GM04503 (cell line): ENCODE measurements around the gene CILP2.

ENCODE experiments used
- DNase-seq: peaks from one replicate; pipeline ENCODE4 v3.0.0-alpha.2; 2012; ENCODE audit warnings: low read depth

Gene CILP2

DNA sequence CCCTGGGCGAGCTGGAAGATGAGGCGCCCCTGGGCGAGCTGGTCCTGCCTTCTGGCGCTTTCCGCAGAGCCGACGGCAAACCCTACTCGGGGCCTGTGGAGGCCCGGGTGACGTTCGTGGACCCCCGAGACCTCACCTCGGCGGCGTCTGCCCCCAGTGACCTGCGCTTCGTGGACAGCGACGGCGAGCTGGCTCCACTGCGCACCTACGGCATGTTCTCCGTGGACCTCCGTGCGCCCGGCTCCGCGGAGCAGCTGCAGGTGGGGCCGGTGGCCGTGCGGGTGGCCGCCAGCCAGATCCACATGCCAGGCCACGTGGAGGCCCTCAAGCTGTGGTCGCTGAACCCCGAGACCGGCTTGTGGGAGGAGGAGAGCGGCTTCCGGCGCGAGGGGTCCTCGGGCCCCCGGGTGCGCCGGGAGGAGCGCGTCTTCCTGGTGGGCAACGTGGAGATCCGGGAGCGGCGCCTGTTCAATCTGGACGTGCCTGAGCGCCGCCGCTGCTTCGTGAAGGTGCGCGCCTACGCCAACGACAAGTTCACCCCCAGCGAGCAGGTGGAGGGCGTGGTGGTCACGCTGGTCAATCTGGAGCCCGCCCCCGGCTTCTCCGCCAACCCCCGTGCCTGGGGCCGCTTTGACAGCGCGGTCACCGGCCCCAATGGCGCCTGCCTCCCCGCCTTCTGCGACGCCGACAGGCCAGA, 6.3 kb downstream of the CILP2 start:
- DNase-seq, result no peak

DNA sequence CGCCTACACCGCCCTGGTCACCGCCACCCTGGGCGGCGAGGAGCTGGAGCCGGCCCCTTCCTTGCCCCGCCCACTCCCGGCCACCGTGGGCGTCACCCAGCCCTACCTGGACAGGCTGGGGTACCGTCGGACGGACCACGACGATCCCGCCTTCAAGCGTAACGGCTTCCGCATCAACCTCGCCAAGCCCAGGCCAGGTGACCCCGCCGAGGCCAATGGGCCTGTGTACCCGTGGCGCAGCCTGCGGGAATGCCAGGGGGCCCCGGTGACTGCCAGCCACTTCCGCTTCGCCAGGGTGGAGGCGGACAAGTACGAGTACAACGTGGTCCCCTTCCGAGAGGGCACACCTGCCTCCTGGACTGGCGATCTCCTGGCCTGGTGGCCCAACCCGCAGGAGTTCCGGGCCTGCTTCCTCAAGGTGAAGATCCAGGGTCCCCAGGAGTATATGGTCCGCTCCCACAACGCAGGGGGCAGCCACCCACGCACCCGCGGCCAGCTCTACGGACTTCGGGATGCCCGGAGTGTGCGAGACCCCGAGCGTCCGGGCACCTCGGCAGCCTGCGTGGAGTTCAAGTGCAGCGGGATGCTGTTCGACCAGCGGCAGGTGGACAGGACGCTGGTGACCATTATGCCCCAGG, 7.0 kb downstream of the CILP2 start:
- no peak for DNase-seq

DNA sequence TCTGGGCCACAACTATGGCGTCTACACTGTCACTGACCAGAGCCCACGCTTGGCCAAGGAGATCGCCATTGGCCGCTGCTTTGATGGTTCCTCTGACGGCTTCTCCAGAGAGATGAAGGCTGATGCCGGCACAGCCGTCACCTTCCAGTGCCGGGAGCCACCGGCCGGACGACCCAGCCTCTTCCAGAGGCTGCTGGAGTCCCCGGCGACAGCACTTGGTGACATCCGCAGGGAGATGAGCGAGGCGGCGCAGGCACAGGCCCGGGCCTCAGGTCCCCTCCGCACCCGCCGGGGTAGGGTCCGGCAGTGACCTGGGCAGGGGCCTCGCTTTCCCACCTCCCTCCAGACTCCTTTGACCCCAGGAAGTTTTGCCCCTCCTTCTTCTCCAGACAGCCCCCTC, 7.6 kb downstream of the CILP2 start:
- no peak for DNase-seq

DNA sequence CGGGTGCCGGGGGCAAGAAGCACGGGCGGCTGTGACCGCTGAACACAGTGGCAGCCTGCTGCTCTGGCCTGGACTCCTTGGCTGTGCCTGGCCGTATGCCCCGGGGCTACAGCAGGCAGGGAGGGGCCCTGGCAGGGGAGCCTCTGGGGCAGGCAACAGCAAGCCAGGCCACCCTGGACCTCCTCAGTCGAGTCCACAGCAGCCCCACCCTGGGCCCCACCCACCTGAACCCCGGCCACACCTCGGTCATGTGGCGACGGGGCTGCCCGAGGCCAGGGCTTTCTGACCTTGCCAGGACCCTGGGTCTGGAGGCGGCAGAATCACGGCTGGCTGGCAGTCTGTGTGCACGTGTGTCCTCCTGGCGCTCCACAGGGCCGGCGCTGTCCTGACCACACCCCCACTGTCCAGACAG, 8.7 kb downstream of the CILP2 start:
- DNase-seq, result no peak

DNA sequence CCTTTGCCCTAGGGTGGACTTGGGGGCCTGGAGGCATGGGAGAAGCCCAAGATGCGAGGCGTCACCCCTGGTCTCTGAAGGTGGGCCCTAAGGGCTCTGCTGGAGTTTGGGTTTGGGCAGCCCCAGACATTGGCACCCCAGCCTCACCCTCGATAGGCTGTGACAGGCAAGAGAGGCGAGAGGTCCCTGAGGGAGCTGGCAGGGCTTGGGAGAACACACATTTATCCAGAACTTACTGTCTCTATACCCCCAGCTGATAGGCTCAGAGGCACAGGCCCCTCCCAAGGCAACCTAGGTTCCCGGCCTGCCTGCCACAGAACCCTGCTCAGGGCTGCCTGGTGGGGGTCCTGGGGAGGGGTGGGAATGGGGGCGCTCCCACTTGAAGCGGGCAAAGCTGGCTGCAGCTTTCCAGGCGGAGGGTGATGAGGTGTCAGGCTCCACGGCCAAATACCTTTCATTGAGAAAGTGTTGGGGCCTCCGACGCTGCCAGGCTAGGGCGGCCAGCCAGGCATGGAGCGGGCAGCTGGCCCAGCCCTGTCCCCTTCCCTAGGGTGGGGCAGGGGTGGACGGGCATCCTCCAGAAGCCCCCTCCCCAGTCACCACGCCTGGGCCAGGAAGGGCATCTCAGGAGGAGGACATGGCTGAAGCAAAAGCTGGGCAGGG, 9.7 kb downstream of the CILP2 start:
- DNase-seq, result no peak

DNA sequence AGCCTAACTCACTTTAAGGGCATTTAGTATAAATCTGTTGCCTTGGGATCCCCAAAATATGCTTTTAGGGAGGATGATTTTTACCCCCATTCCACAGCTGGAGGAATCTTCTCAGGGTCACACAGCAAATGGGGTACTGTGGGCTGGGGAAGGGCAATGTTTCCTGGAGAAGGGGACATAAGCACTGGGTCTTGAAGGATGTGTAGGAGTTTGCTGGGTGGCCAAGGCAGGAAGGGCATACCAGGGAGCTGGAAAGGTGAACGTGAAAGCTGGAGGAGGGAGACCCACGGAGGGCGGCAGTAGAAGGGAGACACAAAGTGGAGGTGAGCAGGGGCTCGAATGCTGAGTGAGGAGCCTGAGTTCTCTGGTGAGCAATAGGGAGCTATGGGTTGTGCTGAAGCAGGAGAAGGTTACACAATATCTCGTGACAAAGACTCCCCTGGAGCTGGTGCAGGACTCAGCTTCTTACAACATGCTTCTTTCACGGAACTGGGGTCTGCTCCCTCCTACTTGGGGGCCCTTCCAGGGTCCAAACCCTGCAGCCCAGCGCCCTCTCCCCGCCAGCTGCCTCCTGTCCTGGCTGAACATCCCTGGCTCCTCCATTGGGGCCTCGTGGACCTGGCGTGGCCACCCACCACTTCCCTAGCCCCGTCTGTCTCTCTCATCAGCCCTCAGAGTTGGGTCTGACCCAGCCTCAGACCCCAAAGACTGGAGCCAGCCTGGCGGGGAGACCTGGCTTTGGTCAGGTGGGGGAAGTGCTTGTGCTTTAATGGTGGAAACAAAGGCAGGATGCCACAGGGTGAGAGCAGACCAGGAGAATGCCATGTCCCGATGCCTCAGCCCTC, 11.1 kb downstream of the CILP2 start:
- DNase-seq, result no peak

DNA sequence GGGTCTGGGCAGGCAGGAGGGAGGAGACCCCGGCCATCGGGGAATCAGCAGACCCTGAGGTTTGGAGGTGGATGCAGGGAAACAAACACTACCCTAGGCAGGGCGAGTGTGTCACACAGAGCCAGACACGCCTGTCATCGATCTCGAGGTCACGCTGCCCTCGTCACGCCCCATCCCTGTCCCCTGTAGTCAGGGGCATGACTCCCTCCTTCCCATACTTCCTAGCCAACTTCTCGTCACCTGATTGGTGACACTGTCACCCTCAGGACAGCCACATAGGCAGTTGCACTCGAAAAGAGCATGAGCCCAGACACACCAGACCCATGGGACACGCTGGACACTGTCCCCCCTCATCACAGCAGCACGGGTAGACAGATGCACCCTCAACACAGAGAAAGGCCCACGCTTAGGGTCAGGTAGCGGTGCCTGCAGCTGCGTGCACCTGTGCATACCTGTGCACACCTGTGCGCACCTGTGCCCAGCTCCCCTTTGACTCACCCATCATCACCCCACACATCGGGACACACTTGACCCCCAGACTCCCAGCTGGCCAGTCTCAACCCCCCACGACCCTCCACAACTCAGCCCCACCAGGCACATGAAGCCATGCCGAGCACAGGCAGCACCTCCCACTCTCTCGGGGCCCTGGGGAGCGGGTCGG, 11.9 kb downstream of the CILP2 start:
- no peak for DNase-seq

DNA sequence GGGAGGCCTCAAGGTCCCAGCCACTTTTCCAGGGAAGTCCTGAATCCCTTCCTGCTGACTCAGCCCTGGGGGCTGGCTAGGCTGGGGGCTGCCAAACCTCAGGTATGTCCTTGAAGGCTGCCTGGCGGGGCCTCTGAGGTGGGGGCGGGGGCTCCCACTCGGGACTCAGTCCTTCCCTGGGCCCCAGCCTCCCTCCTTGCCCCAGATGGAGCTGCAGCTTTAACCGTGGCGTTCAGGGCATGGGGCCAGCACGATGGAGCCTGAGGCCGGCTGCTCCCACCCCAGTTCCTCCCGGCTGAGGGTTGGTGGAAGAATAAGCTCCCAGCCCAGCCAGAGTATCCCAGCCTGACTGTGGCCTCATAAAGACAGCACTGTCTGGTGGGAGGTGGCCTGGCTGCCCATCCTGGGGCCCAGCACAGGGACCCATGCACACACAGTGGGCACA, 12.4 kb downstream of the CILP2 start:
- no peak for DNase-seq

DNA sequence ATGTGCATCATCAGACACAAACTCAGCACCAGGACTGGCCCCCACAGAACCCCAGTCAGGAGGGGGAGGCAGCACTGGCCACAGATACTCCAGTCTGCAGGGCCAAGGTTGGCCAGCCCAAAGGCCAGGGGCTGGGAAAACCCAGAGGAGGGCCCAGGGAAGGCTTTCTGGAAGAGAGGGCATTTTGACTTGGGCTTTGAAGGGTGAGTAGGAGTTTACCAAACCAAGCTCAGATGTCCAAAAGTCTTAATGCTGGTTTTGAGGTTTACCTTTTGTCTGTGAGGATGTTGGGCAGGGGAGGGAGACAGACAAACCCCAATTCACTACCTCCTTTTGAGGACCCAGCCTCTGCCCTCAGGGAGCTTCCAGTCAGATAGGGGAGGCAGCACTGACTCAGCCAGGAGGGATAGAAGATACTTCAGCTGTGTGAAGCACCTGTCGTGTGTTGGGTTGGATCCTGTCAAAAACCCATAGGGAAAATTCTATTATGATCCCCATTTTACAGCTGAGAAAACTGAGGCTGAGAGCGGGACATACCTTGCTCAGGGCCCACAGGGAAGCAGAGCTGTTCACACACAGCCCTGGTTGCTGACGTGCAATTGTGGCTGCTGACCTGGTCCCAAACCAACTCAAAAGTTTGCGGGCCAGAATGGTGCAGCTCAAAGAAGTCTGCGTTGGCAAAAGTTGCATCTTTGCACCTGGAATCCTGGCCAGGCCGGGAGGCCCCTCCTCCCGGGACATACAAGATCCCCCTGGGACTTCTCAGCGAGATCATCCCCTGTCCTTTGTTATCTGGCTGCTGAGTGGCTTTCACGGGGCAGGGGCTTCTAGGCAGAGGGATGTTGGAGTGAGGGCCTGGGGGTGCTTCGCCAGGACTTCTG, 13.1 kb downstream of the CILP2 start:
- DNase-seq, result no peak

DNA sequence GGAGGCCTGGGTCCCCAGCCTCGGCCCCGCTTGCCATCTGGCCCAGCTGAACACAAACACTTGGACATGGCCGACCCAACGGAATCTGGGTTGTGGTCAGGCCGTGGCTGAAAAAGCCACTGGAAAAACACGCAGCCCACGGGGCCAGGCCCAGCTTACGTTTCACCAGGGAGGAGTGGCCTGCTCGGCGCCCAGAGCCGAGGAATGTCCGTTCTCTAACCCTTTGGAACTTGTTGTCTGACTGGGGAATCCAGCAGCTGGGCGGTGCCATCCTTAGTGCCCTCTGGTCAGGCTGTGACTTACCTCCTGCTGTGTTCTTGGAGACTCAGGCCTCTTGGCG, 13.8 kb downstream of the CILP2 start:
- no peak for DNase-seq

DNA sequence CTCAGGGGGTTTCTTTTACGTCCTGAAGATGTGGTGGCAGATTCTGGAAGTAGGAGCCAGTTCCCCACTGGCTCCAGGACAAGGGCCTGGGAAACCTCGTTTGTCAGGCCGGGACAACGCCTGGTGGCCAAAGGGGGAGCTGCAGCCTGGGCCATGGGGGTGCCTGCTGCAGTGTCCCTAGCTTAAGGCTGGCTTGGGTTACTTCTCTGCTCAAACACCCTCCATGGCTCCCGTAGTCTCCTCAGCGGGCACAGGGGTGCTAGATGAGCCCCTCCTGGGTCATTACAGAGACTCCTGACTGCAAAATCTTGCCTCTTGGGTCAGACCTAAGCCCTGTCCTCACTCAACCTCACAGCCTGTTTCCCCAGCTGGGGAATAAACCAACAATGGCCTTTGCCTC, 14.7 kb downstream of the CILP2 start:
- no peak for DNase-seq

DNA sequence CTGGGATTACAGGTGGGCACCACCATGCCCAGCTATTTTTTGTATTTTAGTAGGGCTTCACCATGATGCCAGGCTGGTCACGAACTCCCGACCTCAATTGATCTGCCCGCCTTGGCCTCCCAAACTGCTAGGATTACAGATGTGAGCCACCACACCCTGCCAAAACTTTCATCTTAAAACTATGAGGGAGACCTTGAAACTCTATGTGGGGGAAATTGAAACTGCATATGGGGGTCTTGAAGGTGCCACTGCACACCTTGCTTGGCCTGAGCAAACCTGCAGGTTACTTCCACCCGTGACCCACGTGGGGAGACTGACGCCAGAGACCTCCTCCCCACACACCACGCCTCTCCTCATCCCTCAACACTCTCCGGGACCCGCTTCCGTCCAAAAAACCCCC, 15.6 kb downstream of the CILP2 start:
- no peak for DNase-seq

DNA sequence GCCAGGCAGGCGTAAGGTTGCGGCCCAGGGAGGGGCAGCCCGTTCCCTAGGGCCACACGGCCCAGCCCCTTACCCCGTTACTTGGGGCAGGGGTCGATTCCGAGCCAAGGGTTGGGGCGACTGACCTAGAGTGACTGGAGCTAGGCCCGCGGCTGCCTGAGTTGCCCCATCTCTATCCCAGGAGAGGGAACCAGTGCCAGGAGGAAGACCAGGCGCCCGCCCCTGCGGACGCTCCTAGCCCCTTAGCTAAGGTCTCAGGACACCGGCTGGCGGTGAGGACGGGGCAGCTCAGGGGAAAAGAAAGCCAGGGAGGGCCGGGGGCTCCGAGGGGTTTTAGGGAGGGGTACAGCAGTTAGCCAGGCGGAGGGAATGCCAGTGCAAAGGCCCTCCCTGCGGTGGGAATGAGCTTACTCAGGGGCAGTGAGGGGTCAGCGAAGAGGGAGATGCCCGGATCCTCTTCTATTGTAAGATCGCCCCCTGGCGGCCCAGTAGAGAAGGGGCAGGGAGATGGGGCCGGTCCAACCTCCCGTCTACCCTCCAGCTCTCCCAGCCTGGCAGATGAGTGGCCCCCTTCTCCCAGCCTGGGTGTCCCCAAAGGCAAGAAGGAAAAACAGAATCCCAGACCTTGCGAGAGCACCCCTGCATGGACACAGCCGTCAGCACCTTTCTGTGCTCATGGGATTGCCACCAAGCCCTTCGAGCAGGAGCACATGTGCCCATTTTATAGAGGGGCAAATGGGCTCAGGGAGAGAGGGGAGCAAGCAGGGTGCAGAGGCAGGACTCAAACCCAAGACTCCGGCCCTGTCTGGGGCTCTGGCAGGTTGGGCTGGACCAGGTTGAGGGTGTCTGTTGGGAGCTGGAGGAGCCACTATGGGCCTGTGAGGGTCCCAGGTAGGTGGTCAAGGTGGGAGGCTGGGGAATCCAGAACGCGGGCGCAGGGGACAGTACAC, 16.3 kb downstream of the CILP2 start:
- no peak for DNase-seq

DNA sequence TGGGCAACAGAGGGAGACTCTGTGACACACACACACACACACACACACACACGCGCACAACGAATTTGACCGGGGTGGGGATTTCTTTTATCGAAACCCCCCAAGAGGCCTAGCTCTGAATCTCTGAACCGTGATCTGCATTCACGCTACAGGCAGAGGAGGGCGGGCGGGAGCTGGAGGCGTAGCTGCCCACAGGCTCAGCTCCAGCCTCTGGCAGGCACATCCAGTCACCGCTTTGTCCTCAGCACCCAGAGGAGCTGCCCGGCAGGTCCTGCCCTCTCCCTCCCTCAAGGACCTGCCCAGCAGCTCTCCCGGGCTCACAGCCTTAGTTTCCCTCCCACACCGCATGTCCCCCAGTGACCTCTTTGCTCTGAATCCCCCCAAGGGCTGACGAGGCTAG, 20.0 kb downstream of the CILP2 start:
- no peak for DNase-seq

DNA sequence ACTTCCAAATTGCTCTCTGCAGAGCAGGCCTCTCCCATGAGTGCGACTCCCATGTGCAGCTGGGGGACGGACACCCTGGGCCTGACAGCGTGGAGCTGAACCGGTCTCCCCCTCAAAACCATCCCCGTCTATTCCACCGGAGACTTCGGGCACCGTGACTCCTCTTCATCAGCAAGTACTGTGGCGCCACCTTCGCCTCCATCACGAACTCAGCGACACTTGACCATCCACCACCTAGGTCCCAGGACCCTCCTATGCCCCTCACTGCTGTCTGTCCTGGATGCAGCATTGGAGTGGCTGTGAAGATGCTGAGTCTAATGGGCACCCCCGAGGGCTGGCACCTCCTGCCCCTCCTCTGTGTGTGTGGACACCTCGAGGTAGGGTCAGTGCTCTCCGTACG, 20.6 kb downstream of the CILP2 start:
- no peak for DNase-seq

DNA sequence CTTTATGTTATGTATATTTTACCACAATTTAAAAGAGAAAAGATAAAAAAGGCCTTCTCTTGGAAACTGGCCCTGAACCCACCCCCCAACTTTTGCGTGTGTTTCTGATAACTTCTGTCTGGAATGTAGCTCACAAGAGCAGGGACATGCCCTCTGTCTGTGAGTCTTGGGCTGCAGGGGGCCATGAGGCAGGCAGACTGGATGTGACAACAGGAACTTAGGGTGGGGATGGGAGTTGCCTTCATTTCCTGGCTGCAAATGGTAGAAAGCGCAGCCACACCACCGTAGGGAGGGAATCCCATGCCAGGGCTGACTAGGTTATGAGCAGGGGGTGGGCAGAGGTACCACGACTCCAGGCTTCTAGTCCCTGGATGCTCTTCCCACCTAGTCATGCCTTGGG, 21.9 kb downstream of the CILP2 start:
- no peak for DNase-seq

DNA sequence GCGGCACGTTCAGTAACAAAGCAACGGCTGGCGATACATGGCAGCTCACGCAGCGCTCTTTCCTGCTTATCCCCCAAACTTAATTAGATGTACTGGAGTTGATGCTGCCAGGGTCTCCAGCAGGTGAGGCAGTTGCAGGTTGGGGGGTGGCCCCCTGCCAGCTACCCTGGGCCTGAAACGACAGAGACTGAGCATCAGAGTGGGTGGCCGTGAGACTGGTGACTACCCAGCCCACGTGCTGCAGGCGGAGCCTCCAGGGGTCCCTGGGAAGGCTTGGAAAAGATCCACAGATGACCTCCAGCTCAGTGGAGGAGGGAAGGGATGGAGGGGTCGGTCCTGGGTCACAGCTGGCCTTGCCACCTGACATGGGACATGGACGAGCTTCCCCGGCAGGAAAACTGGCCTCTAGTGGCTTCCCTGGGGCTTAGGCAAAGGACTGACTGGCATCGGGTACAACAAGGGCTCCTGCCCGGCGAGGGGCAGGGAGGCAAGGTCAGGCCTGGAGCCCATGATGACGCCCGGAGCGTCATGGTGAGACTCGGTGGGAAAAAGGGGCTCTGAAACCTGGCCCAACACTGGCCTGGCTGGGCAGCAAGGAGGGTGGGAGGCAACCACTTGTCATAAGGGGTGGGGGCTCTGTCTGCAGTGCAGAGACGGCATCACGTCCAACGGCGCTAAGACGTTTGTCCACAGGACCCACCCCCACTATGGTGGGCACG, 24.0 kb downstream of the CILP2 start:
- DNase-seq, result no peak

DNA sequence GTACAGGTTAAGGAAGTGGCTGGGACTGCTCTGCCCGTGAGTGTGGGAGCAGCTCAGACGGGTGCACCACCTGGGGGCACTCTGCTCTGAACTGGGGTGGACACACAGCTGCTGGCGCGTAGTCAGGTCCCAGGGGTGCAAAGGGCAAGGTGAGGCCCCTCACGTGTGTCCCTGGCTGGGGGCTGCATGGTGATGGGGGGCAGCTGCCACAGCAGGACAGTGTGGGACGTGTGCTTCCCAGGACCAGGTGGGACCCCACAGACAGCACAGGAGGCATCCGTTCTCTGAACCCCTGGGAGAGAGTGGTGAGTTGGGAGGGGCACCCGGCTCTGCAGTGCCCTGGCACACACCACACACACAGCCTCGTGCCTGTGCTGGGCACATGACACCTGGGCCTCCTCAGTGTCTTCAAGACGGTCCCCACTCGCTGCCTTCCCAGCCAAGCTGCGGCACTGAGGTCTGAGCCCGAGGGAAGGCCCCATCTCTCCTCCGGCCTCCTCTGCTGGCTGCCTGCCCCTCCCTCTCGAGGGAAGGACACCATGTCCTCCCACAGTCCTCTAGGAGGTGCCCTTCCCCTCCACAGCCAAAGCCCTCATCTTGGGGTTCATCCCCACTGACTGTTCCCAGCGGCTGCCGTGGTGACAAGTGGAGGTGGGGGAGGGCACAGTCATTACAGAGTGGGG, 24.7 kb downstream of the CILP2 start:
- DNase-seq, result no peak

DNA sequence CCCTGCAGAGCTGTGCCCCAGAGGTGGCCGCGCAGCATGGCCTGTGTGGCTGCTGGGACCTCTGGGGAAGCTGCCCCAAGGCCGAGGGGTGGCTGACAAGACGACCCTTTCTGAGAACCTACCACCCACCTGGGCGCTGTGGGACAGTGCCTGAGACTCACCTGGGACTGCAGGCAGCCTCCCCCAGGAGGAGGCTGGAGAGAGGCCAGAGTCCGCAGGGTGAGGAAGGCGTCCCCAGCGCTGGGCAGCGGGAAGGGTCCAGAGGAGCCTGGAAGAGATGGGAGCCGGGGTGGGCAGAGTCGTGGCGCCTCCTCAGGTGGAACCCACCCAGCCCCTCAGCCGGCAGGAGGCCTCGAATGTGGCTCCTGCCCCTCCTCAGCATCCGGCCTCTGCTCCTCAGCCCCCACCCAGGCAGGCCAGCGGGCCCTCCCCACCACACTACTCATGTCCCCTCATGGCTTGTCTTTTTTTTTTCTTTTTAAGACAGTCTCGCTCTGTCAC, 25.3 kb downstream of the CILP2 start:
- no peak for DNase-seq
